Measurements from ENCODE around the gene FNIP2. TPM values are rescaled to one million over a fixed set of nuclear protein-coding genes. Genes with fewer than 3 reads are reported as not detected.
"Not testable (repeated sequence)": the region's sequence is repeated elsewhere in the genome, so short reads cannot be mapped to it uniquely, and the experiment has no call there.

FNIP2 gene
- total RNA-seq, 4 donors from 2014 or later = 21.4 to 31.7 (median 28.1) TPM

DNA sequence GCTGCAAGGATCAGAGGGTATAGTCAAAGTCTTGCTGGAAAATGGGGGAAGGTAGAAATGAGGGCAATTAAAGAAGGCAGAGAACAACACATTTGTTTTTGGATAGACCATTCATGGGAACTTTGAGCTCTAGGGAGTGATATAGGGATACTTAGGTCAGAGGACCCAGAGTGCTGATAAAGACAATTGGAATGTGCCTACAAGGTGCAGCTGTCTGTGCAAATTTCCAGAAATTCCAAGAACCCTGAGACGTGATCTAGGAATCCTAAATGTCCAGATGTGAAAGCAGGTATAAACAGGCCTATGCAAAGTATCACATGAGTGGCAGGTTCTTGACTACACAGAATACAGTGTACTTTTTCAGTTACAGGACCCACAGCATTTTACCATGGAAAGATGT, 24.2 kb downstream of the FNIP2 start:
- WGBS = 63% methylated on average over 1 of the region's 1 CpG
- H3K27ac ChIP-seq = no peak overlapping the region
- H3K9me3 ChIP-seq = no peaks in the 10 kb centered on the region
- no peak for DNase-seq (ENCODE audit: low spot score in 2 of 2)
- H3K36me3 ChIP-seq = no peaks in the 10 kb centered on the region
- H3K4me1 ChIP-seq = peaks cover 9% of the 10 kb centered on the region
- no peaks in the 10 kb centered on the region for H3K27me3 ChIP-seq
- TF ChIP-seq POLR2A (IDR thresholded peaks at IDR 0.05) (no peak), POLR2AphosphoS5 (IDR thresholded peaks at IDR 0.05) (no peak), EP300 (IDR thresholded peaks at IDR 0.05) (no peak)
- TF ChIP-seq, protein P1, sequence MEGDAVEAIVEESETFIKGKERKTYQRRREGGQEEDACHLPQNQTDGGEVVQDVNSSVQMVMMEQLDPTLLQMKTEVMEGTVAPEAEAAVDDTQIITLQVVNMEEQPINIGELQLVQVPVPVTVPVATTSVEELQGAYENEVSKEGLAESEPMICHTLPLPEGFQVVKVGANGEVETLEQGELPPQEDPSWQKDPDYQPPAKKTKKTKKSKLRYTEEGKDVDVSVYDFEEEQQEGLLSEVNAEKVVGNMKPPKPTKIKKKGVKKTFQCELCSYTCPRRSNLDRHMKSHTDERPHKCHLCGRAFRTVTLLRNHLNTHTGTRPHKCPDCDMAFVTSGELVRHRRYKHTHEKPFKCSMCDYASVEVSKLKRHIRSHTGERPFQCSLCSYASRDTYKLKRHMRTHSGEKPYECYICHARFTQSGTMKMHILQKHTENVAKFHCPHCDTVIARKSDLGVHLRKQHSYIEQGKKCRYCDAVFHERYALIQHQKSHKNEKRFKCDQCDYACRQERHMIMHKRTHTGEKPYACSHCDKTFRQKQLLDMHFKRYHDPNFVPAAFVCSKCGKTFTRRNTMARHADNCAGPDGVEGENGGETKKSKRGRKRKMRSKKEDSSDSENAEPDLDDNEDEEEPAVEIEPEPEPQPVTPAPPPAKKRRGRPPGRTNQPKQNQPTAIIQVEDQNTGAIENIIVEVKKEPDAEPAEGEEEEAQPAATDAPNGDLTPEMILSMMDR (IDR thresholded peaks at IDR 0.05) = no peak
- no peak overlapping the region for H3K4me3 ChIP-seq

DNA sequence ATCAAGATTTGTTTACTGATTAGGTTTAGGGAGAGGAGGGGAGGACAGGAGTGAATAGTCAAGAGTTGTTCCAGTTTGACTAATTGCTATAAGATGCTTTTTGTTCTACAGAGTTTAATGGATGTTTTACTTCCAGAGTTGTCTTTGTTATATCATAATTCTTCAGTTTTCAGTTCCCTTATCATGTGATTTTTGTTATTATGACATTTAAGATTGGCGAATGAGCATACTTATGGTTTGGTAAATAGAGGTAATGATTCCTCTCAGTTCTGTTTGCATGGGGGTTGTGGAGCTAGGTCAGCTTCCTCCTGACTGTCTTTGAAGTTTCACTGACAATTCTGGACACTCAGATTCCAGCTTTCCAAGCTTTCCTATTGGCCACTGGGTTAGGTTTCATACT, 24.6 kb downstream of the FNIP2 start:
- WGBS = 91% methylated on average over 1 of the region's 1 CpG
- not testable (repeated sequence) for DNase-seq (ENCODE audit: low spot score in 2 of 2); H3K27ac ChIP-seq; H3K9me3 ChIP-seq; H3K36me3 ChIP-seq; H3K4me1 ChIP-seq; H3K27me3 ChIP-seq; H3K4me3 ChIP-seq

DNA sequence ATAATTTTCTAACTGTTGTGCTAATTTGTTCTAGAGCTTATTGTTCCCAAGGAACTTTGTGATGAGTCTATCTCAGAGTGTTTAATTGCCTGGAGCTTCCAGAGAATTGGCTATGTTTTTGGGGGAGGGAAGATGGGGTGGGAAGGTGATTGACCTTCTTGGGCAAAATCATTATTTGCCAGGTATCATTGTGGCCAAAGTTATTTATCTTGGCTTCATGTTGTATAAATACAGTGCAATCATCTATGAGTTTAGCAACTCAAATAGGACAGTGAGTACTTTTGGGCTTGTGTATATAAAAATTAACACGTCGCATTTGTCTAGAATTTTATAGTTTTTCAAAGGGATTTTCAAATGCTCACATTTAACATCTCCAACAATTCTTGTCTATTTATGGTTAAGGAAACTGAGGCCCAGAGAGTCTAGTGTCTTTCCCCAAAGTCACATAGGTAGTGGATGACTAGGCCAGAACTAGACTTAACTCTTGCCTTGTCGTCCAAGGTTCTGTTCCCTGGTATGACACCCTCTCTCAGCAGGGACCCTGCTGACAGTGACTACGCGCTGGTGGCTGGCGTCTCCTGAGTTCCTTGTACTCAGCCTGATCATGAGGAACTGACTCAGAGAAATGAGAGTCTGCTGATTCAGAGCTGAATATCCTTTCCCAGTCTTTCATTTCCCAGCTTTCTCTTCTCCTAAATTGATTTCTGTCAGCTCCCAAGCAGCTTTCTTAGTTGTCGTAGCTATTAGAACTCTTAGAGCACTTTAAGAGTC, 27.7 kb downstream of the FNIP2 start:
- DNase-seq (ENCODE audit: low spot score in 2 of 2) = no peak

DNA sequence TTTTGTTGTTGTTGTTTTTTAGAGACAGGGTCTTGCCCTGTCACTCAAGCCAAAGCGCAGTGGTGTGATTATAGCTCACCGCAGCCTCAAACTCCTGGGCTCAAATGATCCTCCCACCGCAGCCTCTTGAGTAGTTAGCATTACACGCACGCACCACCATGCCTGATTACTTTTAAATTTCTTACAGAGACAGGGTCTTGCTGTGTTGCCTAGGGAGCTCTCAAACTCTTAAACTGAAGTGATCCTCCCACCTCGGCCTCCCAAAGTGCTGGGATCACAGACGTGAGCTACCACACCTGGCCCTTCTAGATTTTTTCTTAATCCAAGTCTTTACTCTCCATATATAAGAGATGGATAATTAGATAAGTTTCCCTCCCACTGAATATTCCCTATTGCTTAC, 29.2 kb downstream of the FNIP2 start:
- no peak for DNase-seq (ENCODE audit: low spot score in 2 of 2)
- peaks cover 15% of the 10 kb centered on the region for H3K4me1 ChIP-seq
- no peak overlapping the region for H3K4me3 ChIP-seq
- 95% methylated on average over 7 of the region's 7 CpGs for WGBS
- TF ChIP-seq POLR2A (IDR thresholded peaks at IDR 0.05) = no peak
- H3K9me3 ChIP-seq = no peaks in the 10 kb centered on the region
- H3K36me3 ChIP-seq = no peaks in the 10 kb centered on the region
- no peaks in the 10 kb centered on the region for H3K27me3 ChIP-seq
- H3K27ac ChIP-seq = no peak overlapping the region

More for the DNA sequence above, 27.7 kb downstream of the FNIP2 start:
- Histone ChIP-seq H3K4me3 (no peak overlapping the region), H3K27ac (no peak overlapping the region), H3K36me3 (no peaks in the 10 kb centered on the region), H3K4me1 (peaks cover 15% of the 10 kb centered on the region), H3K9me3 (no peaks in the 10 kb centered on the region), H3K27me3 (no peaks in the 10 kb centered on the region)
- whole genome bisulfite sequencing = 93% methylated on average over 7 of the region's 7 CpGs
- TF ChIP-seq, protein P1 (IDR thresholded peaks at IDR 0.05) = no peak
- TF ChIP-seq EP300 (IDR thresholded peaks at IDR 0.05) = no peak
- TF ChIP-seq POLR2AphosphoS5 (IDR thresholded peaks at IDR 0.05) = no peak
- TF ChIP-seq POLR2A (IDR thresholded peaks at IDR 0.05) = no peak

DNA sequence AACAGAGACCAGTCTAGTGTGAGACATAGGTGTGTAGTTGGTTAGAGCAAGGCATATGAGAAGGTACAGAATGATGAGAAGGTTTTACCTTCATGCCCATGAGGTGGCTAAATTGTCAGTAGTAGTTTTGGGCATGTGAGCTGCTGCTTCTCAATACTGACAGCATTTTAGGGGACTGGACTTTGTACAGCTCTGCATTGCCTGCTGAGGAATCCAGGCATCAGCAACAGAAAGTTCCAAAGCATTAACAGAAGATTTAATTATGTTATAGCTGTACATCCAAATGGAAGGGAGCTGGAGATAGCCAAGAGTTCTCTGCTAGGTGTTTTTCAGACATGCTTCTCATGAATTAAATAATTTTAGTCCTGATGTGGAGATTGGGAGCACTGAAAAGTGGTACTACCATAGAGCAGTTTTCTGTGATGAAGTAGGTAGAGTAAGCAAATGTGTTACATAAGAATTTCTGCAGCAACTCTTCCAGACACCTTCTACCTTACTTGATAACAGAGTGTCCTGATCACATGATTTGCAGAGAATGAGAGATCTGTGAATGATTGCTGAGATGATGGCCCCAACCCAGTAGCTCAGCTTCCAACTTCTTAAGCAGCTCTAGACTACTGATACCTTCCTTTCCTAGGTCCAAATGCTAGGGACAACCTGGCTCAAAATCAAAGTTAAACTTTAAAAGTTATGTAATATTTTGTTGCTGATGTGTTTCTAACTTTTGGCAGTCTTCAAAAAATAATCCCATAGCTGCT, 30.4 kb downstream of the FNIP2 start:
- Histone ChIP-seq H3K4me3 (no peak overlapping the region), H3K9me3 (no peaks in the 10 kb centered on the region), H3K27me3 (no peaks in the 10 kb centered on the region), H3K4me1 (peaks cover 15% of the 10 kb centered on the region), H3K27ac (no peak overlapping the region), H3K36me3 (no peaks in the 10 kb centered on the region)
- DNase-seq (ENCODE audit: low spot score in 2 of 2) = no peak
- TF ChIP-seq EP300 (IDR thresholded peaks at IDR 0.05) (no peak), POLR2AphosphoS5 (IDR thresholded peaks at IDR 0.05) (no peak), POLR2A (IDR thresholded peaks at IDR 0.05) (no peak)
- TF ChIP-seq, protein P1 (IDR thresholded peaks at IDR 0.05) = no peak

DNA sequence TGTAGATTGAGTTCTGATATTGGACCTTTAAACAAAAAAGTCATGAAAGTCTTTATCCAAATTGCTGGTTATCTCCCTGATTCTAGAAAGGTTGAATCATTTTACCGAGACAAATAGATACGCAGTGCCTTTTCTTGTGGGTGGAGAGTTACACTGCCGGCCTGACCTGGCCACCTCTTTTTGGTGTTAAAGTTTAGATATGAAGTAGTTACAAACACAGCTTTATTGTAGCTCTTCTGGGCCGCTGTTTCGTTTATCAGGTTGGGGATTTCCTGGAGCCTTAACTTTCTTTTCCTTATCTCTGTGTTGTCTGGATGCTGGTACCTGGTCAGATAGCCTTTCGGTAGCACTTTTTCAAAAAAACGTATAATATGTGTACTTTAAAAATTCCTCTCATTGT, 31.0 kb downstream of the FNIP2 start:
- Histone ChIP-seq H3K27me3 (no peaks in the 10 kb centered on the region), H3K36me3 (no peaks in the 10 kb centered on the region), H3K27ac (no peak overlapping the region), H3K4me3 (no peak overlapping the region), H3K9me3 (no peaks in the 10 kb centered on the region), H3K4me1 (peaks cover 17% of the 10 kb centered on the region)
- no peak for TF ChIP-seq EP300 (IDR thresholded peaks at IDR 0.05)
- no peak for TF ChIP-seq POLR2AphosphoS5 (IDR thresholded peaks at IDR 0.05)
- TF ChIP-seq, protein P1 (IDR thresholded peaks at IDR 0.05) = no peak
- TF ChIP-seq POLR2A (IDR thresholded peaks at IDR 0.05) = no peak
- 85% methylated on average over 7 of the region's 7 CpGs for WGBS
- no peak for DNase-seq (ENCODE audit: low spot score in 2 of 2)
